Fibroblast of villous mesenchyme (primary cell): ENCODE data around the gene KATNB1. TPM values are rescaled to one million over a fixed set of nuclear protein-coding genes. Genes with fewer than 3 reads are reported as not detected.
"Not testable (repeated sequence)": the region's sequence is repeated elsewhere in the genome, so short reads cannot be mapped to it uniquely, and the experiment has no call there.

Experiments
- DNase-seq: peaks from one replicate; pipeline ENCODE4 v3.0.0-alpha.2; 2010; ENCODE audit warnings: low read depth
- H3K4me3 ChIP-seq: 2 replicates; pipeline ENCODE4 v1.5.1; 2011; ENCODE audit warnings: low read depth, mild to moderate bottlenecking, low read length
- CTCF ChIP-seq: IDR thresholded peaks from 2 replicates; pipeline ENCODE4 v1.5.1; 2012; ENCODE audit warnings: low read depth, mild to moderate bottlenecking, low read length; ENCODE audit not compliant: insufficient read depth
- total RNA-seq: library from RNA; depleted of rRNA; stranded (reverse); fragments of >200 nt; gene quantifications from 2 replicates; pipeline ENCODE4 v1.2.3, GENCODE V29; 2012

Gene KATNB1
- total RNA-seq, 1 donor = 23.3 TPM

GRCh38 chr16:57725554-57725953, 10.0 kb upstream of the KATNB1 start:
- TF ChIP-seq CTCF = no peak

GRCh38 chr16:57725976-57726375, 9.6 kb upstream of the KATNB1 start:
- TF ChIP-seq CTCF = no peak
- no peak overlapping the region for H3K4me3 ChIP-seq
- DNase-seq = no peak

More at GRCh38 chr16:57725554-57725953, 10.0 kb upstream of the KATNB1 start:
- DNase-seq = no peak
- no peak overlapping the region for H3K4me3 ChIP-seq

GRCh38 chr16:57726433-57726947, 9.1 kb upstream of the KATNB1 start:
- DNase-seq = no peak
- no peak for TF ChIP-seq CTCF

GRCh38 chr16:57727610-57728009, 8.0 kb upstream of the KATNB1 start:
- no peak overlapping the region for H3K4me3 ChIP-seq
- no peak for TF ChIP-seq CTCF
- DNase-seq = no peak

More at GRCh38 chr16:57726433-57726947, 9.1 kb upstream of the KATNB1 start:
- H3K4me3 ChIP-seq = no peak overlapping the region

DNA sequence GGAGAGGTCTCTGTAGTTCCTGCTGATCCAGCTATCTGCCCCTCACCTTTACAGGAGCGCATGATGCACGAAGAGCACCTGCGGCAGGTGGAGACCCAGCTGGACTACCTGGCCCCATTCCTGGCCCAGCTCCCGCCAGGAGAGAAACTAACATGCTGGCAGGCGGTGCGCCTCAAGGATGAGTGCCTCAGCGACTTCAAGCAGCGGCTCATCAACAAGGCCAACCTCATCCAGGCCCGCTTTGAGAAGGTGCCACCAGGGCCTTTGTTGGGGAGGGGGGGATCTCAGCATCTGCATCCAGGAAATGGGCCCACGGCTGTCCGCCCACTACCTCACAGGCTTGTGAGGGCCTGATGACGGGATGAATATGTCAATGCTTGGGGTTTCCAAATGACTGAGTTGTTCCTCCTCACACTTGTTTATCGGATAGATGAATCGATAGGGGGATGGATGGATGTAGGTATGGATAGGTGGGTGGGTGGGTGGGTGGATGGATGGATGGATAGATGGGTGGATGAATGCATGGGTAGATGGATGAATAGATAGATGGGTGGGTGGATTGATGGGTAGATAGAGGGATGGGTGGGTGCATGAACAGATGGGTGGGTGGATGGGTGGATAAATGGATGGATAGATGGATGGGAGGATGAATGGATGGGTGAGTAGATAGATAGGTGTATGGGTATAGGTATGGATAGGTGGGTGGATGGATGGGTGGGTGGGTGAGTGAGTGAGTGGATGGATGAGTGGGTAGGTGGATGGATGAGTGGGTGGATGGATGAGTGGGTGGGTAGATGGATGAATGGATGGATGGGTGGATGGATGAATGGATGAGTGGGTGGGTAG, 7.0 kb upstream of the KATNB1 start:
- DNase-seq = no peak
- no peak overlapping the region for H3K4me3 ChIP-seq
- TF ChIP-seq CTCF = no peak

DNA sequence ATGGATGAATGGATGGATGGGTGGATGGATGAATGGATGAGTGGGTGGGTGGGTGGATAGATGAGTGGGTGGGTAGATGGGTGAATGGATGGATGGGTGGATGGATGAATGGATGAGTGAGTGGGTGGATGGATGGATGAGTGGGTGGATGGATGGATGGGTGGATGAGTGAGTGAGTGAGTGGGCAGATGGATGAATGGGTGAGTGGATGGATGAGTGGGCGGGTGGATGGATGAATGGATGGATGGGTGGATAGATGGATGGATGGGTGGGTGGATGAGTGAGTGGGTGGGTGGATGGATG, 6.4 kb upstream of the KATNB1 start:
- H3K4me3 ChIP-seq = no peak overlapping the region
- no peak for DNase-seq
- TF ChIP-seq CTCF = no peak

DNA sequence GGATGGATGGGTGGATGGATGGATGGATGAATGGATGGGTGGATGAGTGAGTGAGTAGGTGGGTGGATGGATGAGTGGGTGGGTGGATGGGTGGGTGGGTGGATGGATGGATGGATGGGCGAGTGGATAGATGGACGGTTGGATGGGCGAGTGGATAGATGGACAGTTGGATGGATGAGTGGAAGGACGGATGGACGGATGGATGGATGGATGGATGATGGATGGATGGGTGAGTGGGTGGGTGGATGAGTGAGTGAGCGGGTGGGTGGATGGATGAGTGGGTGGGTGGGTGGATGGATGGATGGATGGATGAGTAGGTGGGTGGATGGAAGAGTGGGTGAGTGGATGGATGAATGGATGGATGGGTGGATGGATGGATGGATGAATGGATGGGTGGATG, 5.7 kb upstream of the KATNB1 start:
- not testable (repeated sequence) for DNase-seq, H3K4me3 ChIP-seq
